PC-9 (cell line): ENCODE measurements around the gene FOXP1. TPM values are rescaled to one million over a fixed set of nuclear protein-coding genes. Genes with fewer than 3 reads are reported as not detected.

Source experiments
- BruUV-seq: library from RNA; stranded (reverse); fragments of 400-500 nt; replicated peaks from 2 replicates; lab custom pipeline; 2021; lab: Mats Ljungman, UMichigan
- CTCF ChIA-PET: fragments of 300-600 bp; sonication (Branson Sonifier 250); formaldehyde crosslinking; loops from one replicate; lab custom pipeline; 2022; ENCODE audit warnings: antibody characterized with exemption; lab: Charles Lee
- POLR2A ChIA-PET: fragments of 300-600 bp; sonication (Branson Sonifier 250); formaldehyde crosslinking; loops from one replicate; lab custom pipeline; 2022; ENCODE audit warnings: antibody characterized with exemption; ENCODE audit not compliant: unreplicated experiment; lab: Charles Lee
- DNase-seq, 2 experiments: peaks; one replicate each; pipeline versions ENCODE4 v3.0.0 to v3.0.0-alpha.2; 2015 to 2022; ENCODE audit warnings: mixed read lengths in 1 of 2
- H2AFZ ChIP-seq: fragments of 200-600 bp; sonication (generic); 2 replicates; pipeline ENCODE4 v1.8.1; 2017; ENCODE audit warnings: antibody characterized with exemption
- H3F3A ChIP-seq: fragments of 200-600 bp; sonication (generic); 2 replicates; pipeline ENCODE4 v1.8.1; 2017; ENCODE audit warnings: antibody characterized with exemption, mild to moderate bottlenecking, low read depth; ENCODE audit not compliant: insufficient read depth
- H3K27ac ChIP-seq: fragments of 200-600 bp; sonication (generic); 2 replicates; pipeline ENCODE4 v1.6.1; 2016; ENCODE audit warnings: mixed run types
- H3K27me3 ChIP-seq: fragments of 200-600 bp; sonication (generic); 2 replicates; pipeline ENCODE4 v1.6.1; 2016; ENCODE audit warnings: low read depth, mixed run types; ENCODE audit not compliant: insufficient read depth
- H3K36me3 ChIP-seq: fragments of 200-600 bp; sonication (generic); 2 replicates; pipeline ENCODE4 v1.6.1; 2016; ENCODE audit warnings: low read depth, mixed run types
- H3K4me1 ChIP-seq: fragments of 200-600 bp; sonication (generic); replicated peaks from 2 replicates; pipeline ENCODE4 v1.6.1; 2016; ENCODE audit warnings: mixed run types; ENCODE audit not compliant: insufficient read depth
- H3K4me2 ChIP-seq: fragments of 200-600 bp; sonication (generic); 2 replicates; pipeline ENCODE4 v1.6.1; 2017; ENCODE audit warnings: mixed run types
- H3K4me3 ChIP-seq: fragments of 200-600 bp; sonication (generic); 2 replicates; pipeline ENCODE4 v1.6.1; 2016; ENCODE audit warnings: mixed run types
- H3K79me2 ChIP-seq: fragments of 200-600 bp; sonication (generic); 2 replicates; pipeline ENCODE4 v1.6.1; 2017; ENCODE audit warnings: low read depth, mixed run types
- H3K9me2 ChIP-seq: fragments of 200-600 bp; sonication (generic); 2 replicates; pipeline ENCODE4 v1.8.1; 2017; ENCODE audit warnings: mild to moderate bottlenecking; ENCODE audit not compliant: insufficient read depth
- H3K9me3 ChIP-seq: fragments of 200-600 bp; sonication (generic); 2 replicates; pipeline ENCODE4 v1.8.1; 2016; ENCODE audit warnings: low read depth; ENCODE audit not compliant: insufficient read depth
- H4K20me1 ChIP-seq: fragments of 200-600 bp; sonication (generic); 2 replicates; pipeline ENCODE4 v1.8.1; 2017; ENCODE audit not compliant: insufficient read depth
- CTCF ChIP-seq: fragments of 200-600 bp; sonication (generic); conservative IDR thresholded peaks from 2 replicates; pipeline ENCODE4 v1.6.1; 2017; ENCODE audit warnings: mixed run types, antibody characterized with exemption, mild to moderate bottlenecking, moderate library complexity
- EZH2 ChIP-seq: fragments of 200-600 bp; sonication (generic); IDR thresholded peaks from 2 replicates; pipeline ENCODE4 v1.8.0; 2017; ENCODE audit warnings: antibody characterized with exemption, low read depth
- intact Hi-C: fragments of 100-400 bp; cut with micrococcal nuclease; formaldehyde crosslinking; loops from one replicate; pipeline ENCODE4 v1.10.0; 2022; ENCODE audit not compliant: unreplicated experiment
- total RNA-seq: library from RNA; stranded (reverse); gene quantifications from 2 replicates; pipeline ENCODE4 v1.2.3, GENCODE V29; 2021

FOXP1 gene
- total RNA-seq, 1 experiment from 2014 or later, result 33.3 TPM

GRCh38 chr3:71565976-71566375 is 17.6 kb downstream of the FOXP1 start:
- ChIA-PET CTCF (no interaction called here), POLR2A (no interaction called here)
- intact Hi-C loops, result no loop called here
- no peak for DNase-seq
- Histone ChIP-seq H3K36me3 (no peaks in the 10 kb centered on the region), H3K4me1 (no peaks in the 10 kb centered on the region), H3K9me3 (no peaks in the 10 kb centered on the region), H4K20me1 (no peaks in the 10 kb centered on the region), H3K9me2 (no peaks in the 10 kb centered on the region), H3K4me3 (no peak overlapping the region), H3F3A (no peaks in the 10 kb centered on the region), H3K27ac (no peak overlapping the region), H3K27me3 (no peaks in the 10 kb centered on the region), H3K4me2 (no peak overlapping the region), H3K79me2 (no peaks in the 10 kb centered on the region), H2AFZ (no peak overlapping the region)
- no TSS peak for BruUV-seq
- TF ChIP-seq EZH2 (no peak), CTCF (no peak)

GRCh38 chr3:71565316-71565715 is 18.2 kb downstream of the FOXP1 start:
- Histone ChIP-seq H3K27ac (no peak overlapping the region), H4K20me1 (no peaks in the 10 kb centered on the region), H3K27me3 (no peaks in the 10 kb centered on the region), H3K4me2 (no peak overlapping the region), H2AFZ (no peak overlapping the region), H3K4me1 (no peaks in the 10 kb centered on the region), H3F3A (no peaks in the 10 kb centered on the region), H3K9me3 (no peaks in the 10 kb centered on the region), H3K36me3 (no peaks in the 10 kb centered on the region), H3K9me2 (no peaks in the 10 kb centered on the region), H3K4me3 (no peak overlapping the region), H3K79me2 (no peaks in the 10 kb centered on the region)
- ChIA-PET CTCF (no interaction called here), POLR2A (no interaction called here)
- TF ChIP-seq CTCF (no peak), EZH2 (no peak)
- no TSS peak for BruUV-seq
- intact Hi-C loops, result no loop called here
- DNase-seq, result no peak

GRCh38 chr3:71564361-71564760 is 19.2 kb downstream of the FOXP1 start:
- Histone ChIP-seq H3K27ac (no peak overlapping the region), H3K9me3 (no peaks in the 10 kb centered on the region), H4K20me1 (no peaks in the 10 kb centered on the region), H3K27me3 (no peaks in the 10 kb centered on the region), H3K4me2 (no peak overlapping the region), H3F3A (no peaks in the 10 kb centered on the region), H3K36me3 (no peaks in the 10 kb centered on the region), H3K79me2 (no peaks in the 10 kb centered on the region), H2AFZ (no peak overlapping the region), H3K9me2 (no peaks in the 10 kb centered on the region), H3K4me3 (no peak overlapping the region), H3K4me1 (no peaks in the 10 kb centered on the region)
- no TSS peak for BruUV-seq
- TF ChIP-seq CTCF (no peak), EZH2 (no peak)
- no peak for DNase-seq
- ChIA-PET POLR2A (no interaction called here), CTCF (no interaction called here)
- intact Hi-C loops, result no loop called here
